Measurements from ENCODE around the gene AIMP2. TPM values are rescaled to one million over a fixed set of nuclear protein-coding genes. Genes with fewer than 3 reads are reported as not detected.

AIMP2 gene
- total and polyA plus RNA-seq, 2 of the 4 experiments (the other 2 are of a cell fraction): 57.5 to 58.6 TPM

DNA sequence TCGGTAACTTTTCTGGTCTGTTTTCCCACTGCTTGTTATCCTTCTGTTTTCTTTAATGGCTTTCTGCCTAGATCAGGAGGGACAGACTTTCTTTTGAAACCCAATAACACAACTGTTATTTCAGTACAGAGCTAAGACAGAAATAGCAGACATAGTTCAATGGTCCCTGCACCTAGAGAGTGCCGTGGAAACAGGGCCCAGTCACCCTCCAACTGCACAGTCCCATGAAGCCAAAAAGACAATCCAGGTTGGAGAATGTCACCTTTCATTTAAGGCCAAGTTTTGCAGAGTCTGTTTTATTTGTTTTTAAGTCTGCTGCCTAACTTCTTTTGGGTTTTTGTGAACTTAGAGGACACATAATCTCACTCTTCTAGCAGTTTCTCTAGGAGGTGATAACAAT is 2.5 kb downstream of the AIMP2 start:
- TSS peak; percentile 58 for BruUV-seq (replicated peaks)
- H3K36me3 ChIP-seq (ENCODE audit: control insufficient read depth, insufficient read depth, low read length): peaks cover 13% of the 10 kb centered on the region
- dilution Hi-C loops (cut with HindIII; ENCODE audit: low sequenced_read_pairs, unreplicated experiment): no loop called here
- H4K91ac ChIP-seq (ENCODE audit: insufficient read depth, low read depth, low read length): no peak overlapping the region
- H3K4ac ChIP-seq (ENCODE audit: low read depth, low read length): no peak overlapping the region
- H2AK5ac ChIP-seq (ENCODE audit: low read depth, low read length): no peak overlapping the region
- no peak overlapping the region for H2BK15ac ChIP-seq (ENCODE audit: low read depth, low read length)
- no peak overlapping the region for H2AK9ac ChIP-seq (replicated peaks; ENCODE audit: low read depth, low read length, poor library complexity)
- peaks cover 13 to 69% of the 10 kb centered on the region in 2 experiments for H3K79me1 ChIP-seq (ENCODE audit: low read depth in 1 of 2, low read length in 2 of 2)
- H3K4me3 ChIP-seq (ENCODE audit: insufficient read depth, low read depth, low read length): no peak overlapping the region
- no peak overlapping the region for H3K9ac ChIP-seq (ENCODE audit: low read depth, low read length)
- no CpG with 5 or more reads among the region's 2 CpGs for WGBS, 2 experiments (ENCODE audit: extremely low coverage in 2 of 2, insufficient read length in 1 of 2)
- intact Hi-C loops (cut with micrococcal nuclease): no loop called here
- H2BK120ac ChIP-seq (ENCODE audit: low read depth, low read length): no peak overlapping the region
- peaks cover 7% of the 10 kb centered on the region for H3K9me1 ChIP-seq (ENCODE audit: insufficient read depth, low read length)
- H3K4me2 ChIP-seq (ENCODE audit: low read depth, low read length): no peak overlapping the region
- no peak overlapping the region for H3K18ac ChIP-seq (ENCODE audit: low read depth, low read length)
- H2BK5ac ChIP-seq (ENCODE audit: low read depth, low read length, poor library complexity, severe bottlenecking): no peak overlapping the region
- H3K9me3 ChIP-seq (ENCODE audit: control insufficient read depth, insufficient read depth, low read length): no peaks in the 10 kb centered on the region
- no peak overlapping the region for H4K8ac ChIP-seq (ENCODE audit: low read depth in 2 of 2, low read length in 2 of 2)
- ChIA-PET POLR2A (ENCODE audit: unreplicated experiment) (no interaction called here), CTCF (interaction anchor here (0.6 kb wide), 1 partner anchor 15 kb away, joined by 4 read pairs; no protein-coding TSS in a partner anchor)
- H3K4me1 ChIP-seq (ENCODE audit: control insufficient read depth, insufficient read depth, low read length): peaks cover 10% of the 10 kb centered on the region
- in situ Hi-C loops (cut with MboI; ENCODE audit: low sequenced_read_pairs): no loop called here
- no peak overlapping the region for H2AFZ ChIP-seq (replicated peaks; ENCODE audit: low read length, poor library complexity)
- no peak overlapping the region for H3K27ac ChIP-seq (ENCODE audit: insufficient read depth, low read length)
- ATAC-seq (ENCODE audit: low read depth) (no peak), DNase-seq (no peak)
- no peak overlapping the region for H3K56ac ChIP-seq (ENCODE audit: extremely low read depth, insufficient read depth, low read length)
- no peak overlapping the region for H2BK20ac ChIP-seq (ENCODE audit: low read depth, low read length)
- 0 out of 2 replicates have a peak overlapping the region, but pooled peaks have one; percentile 15 for H3K23ac ChIP-seq (ENCODE audit: low read depth, low read length)
- H3K14ac ChIP-seq (replicated peaks; ENCODE audit: low read depth, low read length): no peak overlapping the region
- H4K20me1 ChIP-seq (ENCODE audit: insufficient read depth, low read length): no peaks in the 10 kb centered on the region
- no peak overlapping the region for H4K5ac ChIP-seq (ENCODE audit: low read depth, low read length)
- no peak for TF ChIP-seq RFX5 (IDR thresholded peaks at IDR 0.05; ENCODE audit: low read depth, low read length)
- TF ChIP-seq SMC3 (IDR thresholded peaks at IDR 0.05; ENCODE audit: low read depth, low read length): no peak
- TF ChIP-seq, protein P1, sequence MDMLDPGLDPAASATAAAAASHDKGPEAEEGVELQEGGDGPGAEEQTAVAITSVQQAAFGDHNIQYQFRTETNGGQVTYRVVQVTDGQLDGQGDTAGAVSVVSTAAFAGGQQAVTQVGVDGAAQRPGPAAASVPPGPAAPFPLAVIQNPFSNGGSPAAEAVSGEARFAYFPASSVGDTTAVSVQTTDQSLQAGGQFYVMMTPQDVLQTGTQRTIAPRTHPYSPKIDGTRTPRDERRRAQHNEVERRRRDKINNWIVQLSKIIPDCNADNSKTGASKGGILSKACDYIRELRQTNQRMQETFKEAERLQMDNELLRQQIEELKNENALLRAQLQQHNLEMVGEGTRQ (IDR thresholded peaks at IDR 0.05; ENCODE audit: low read depth, low read length): no peak
- TF ChIP-seq MAFK (IDR thresholded peaks at IDR 0.05; ENCODE audit: low read depth, low read length): no peak
- TF ChIP-seq FOS (IDR thresholded peaks at IDR 0.05; ENCODE audit: low read depth, low read length): no peak
- no peak for TF ChIP-seq CHD1 (IDR thresholded peaks at IDR 0.05; ENCODE audit: low read depth, low read length)
- no peak for TF ChIP-seq RCOR1 (IDR thresholded peaks at IDR 0.05; ENCODE audit: insufficient replicate concordance, low read length)
- TF ChIP-seq, protein P2, sequence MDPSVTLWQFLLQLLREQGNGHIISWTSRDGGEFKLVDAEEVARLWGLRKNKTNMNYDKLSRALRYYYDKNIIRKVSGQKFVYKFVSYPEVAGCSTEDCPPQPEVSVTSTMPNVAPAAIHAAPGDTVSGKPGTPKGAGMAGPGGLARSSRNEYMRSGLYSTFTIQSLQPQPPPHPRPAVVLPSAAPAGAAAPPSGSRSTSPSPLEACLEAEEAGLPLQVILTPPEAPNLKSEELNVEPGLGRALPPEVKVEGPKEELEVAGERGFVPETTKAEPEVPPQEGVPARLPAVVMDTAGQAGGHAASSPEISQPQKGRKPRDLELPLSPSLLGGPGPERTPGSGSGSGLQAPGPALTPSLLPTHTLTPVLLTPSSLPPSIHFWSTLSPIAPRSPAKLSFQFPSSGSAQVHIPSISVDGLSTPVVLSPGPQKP (IDR thresholded peaks at IDR 0.05; ENCODE audit: borderline replicate concordance, low read depth, low read length): no peak
- no peak for TF ChIP-seq MXI1 (IDR thresholded peaks at IDR 0.05; ENCODE audit: borderline replicate concordance, low read depth, low read length)
- no peaks in the 10 kb centered on the region for H3K27me3 ChIP-seq (ENCODE audit: control insufficient read depth, insufficient read depth, low read length)
